Activated CD8-positive, alpha-beta memory T cell treated with anti-CD3 and anti-CD28 coated beads, Interleukin-2, amount 50 U/mL, for 24 hours (primary cell): ENCODE data around the gene DDX53.

ENCODE experiments used
- DNase-seq: peaks from one replicate; pipeline ENCODE4 v3.0.0-alpha.2; 2020; ENCODE audit errors: extremely low read depth

DDX53 gene

DNA sequence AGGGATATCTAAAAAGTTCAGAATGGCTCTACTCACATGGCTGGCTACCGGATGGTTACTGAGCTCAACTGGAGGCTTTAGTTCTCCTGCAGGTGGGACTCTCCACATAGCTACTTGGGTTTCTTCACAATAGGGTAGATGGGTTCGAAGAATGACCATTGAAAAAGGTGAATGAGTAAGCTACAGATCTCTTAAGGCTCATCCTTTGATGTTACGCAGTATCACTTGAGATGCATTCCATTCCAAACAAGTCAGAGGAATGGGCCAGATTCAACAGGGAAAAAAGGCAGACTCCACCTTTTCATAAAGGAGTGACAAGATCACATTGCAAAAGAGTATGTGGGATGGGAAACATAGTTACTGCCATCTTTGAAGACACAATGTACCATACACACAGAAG, 52.6 kb downstream of the DDX53 start:
- no peak for DNase-seq
